HG03159 (cell line): Measurements from ENCODE around the gene METTL1.

ENCODE experiments used
- ATAC-seq: cut with Tn5 transposase; IDR thresholded peaks from one replicate; pipeline ENCODE4 v1.9.1; 2021; ENCODE audit warnings: mild to moderate bottlenecking, moderate library complexity; ENCODE audit not compliant: unreplicated experiment

Gene METTL1

GRCh38 chr12:57755454-57756372, 16.2 kb downstream of the METTL1 start:
- ATAC-seq, result no peak

GRCh38 chr12:57755194-57755453, 16.8 kb downstream of the METTL1 start:
- no peak for ATAC-seq

GRCh38 chr12:57754411-57755193, 17.3 kb downstream of the METTL1 start, which contains the start of gene MARCHF9:
TSS of gene MARCHF9 (plus strand) at chr12:57755103. CDS start at chr12:57755529, 426 bp downstream.
- ATAC-seq, result peak; percentile 34

GRCh38 chr12:57753756-57754337, 18.1 kb downstream of the METTL1 start:
- ATAC-seq, result no peak

- ATAC-seq, result no peak
Observed at GRCh38 chr12:57752668-57753000, 19.3 kb downstream of the METTL1 start.

- peak; percentile 67 for ATAC-seq
Observed at GRCh38 chr12:57751788-57752667, 19.9 kb downstream of the METTL1 start, which contains the start of gene CDK4. TSS of gene CDK4 (minus strand) at chr12:57752310. CDS start at chr12:57751717, 593 bp downstream.

- no peak for ATAC-seq
Observed at GRCh38 chr12:57751432-57751787, 20.5 kb downstream of the METTL1 start.

GRCh38 chr12:57750561-57751431, 21.1 kb downstream of the METTL1 start:
- ATAC-seq, result no peak

- no peak for ATAC-seq
Observed at GRCh38 chr12:57749061-57749460, 22.8 kb downstream of the METTL1 start.

- no peak for ATAC-seq
Observed at GRCh38 chr12:57746025-57746424, 25.9 kb downstream of the METTL1 start.

- ATAC-seq, result no peak
Observed at GRCh38 chr12:57745485-57745881, 26.4 kb downstream of the METTL1 start.

GRCh38 chr12:57744777-57745484, 27.0 kb downstream of the METTL1 start, which contains the start of gene TSPAN31:
TSS of gene TSPAN31 (plus strand) at chr12:57745039. CDS start at chr12:57745155, 116 bp downstream.
- ATAC-seq, result peak; percentile 81

GRCh38 chr12:57744194-57744776, 27.6 kb downstream of the METTL1 start:
- ATAC-seq, result peak; percentile 32

- no peak for ATAC-seq
Observed at GRCh38 chr12:57743769-57744168, 28.1 kb downstream of the METTL1 start.

- peak; percentile 54 for ATAC-seq
Observed at GRCh38 chr12:57741844-57742738, 29.8 kb downstream of the METTL1 start.

GRCh38 chr12:57741413-57741789, 30.5 kb downstream of the METTL1 start:
- ATAC-seq, result no peak

- ATAC-seq, result peak; percentile 52
Observed at GRCh38 chr12:57740656-57741412, 31.1 kb downstream of the METTL1 start.
